Gastroesophageal sphincter (tissue), 3 donors: ENCODE measurements around the gene GSTM4.
"Not testable (repeated sequence)": the region's sequence is repeated elsewhere in the genome, so short reads cannot be mapped to it uniquely, and the experiment has no call there.

ENCODE experiments used
- CTCF ChIP-seq, 4 experiments: fragments of 200-600 bp in 2 of 4; fragments of 450-650 bp in 2 of 4; sonication (generic) in 1 of 4; IDR thresholded peaks; one replicate each; pipeline ENCODE4 v1.5.1; 2017 to 2019; ENCODE audit warnings: antibody characterized with exemption in 4 of 4, mild to moderate bottlenecking in 2 of 4, moderate library complexity in 2 of 4
- EP300 ChIP-seq: sonication (generic); formaldehyde crosslinking; IDR thresholded peaks from one replicate; pipeline ENCODE4 v1.6.1; 2017; ENCODE audit warnings: antibody characterized with exemption, mild to moderate bottlenecking
- POLR2A ChIP-seq, 2 donors: fragments of 450-650 bp; IDR thresholded peaks; one replicate each; pipeline ENCODE4 v1.6.1; 2017; ENCODE audit warnings: antibody characterized with exemption in 2 of 2, mild to moderate bottlenecking in 2 of 2, moderate library complexity in 1 of 2
- POLR2AphosphoS5 ChIP-seq: sonication (generic); formaldehyde crosslinking; IDR thresholded peaks from one replicate; pipeline ENCODE4 v1.6.1; 2017; ENCODE audit warnings: antibody characterized with exemption

- not testable (repeated sequence) for TF ChIP-seq CTCF (IDR thresholded peaks at IDR 0.05); EP300; POLR2AphosphoS5; POLR2A (IDR thresholded peaks at IDR 0.05)
These were observed 30.0 kb downstream of the GSTM4 start for GRCh38 chr1:109685890-109686289.
